PC-3 (cell line): ENCODE data around the gene TRRAP.

Experiments
- EZH2 ChIP-seq: fragments of 300-600 bp; sonication (generic); IDR thresholded peaks from one replicate; pipeline ENCODE4 v1.6.1; 2017; ENCODE audit warnings: antibody characterized with exemption, mild to moderate bottlenecking, low read length; ENCODE audit not compliant: unreplicated experiment
- TF ChIP-seq, protein P1 (sequence below): fragments of 300-600 bp; sonication (generic); conservative IDR thresholded peaks from 2 replicates; pipeline ENCODE4 v1.5.1; 2017; ENCODE audit warnings: antibody characterized with exemption, low read depth, mild to moderate bottlenecking, low read length

DNA sequence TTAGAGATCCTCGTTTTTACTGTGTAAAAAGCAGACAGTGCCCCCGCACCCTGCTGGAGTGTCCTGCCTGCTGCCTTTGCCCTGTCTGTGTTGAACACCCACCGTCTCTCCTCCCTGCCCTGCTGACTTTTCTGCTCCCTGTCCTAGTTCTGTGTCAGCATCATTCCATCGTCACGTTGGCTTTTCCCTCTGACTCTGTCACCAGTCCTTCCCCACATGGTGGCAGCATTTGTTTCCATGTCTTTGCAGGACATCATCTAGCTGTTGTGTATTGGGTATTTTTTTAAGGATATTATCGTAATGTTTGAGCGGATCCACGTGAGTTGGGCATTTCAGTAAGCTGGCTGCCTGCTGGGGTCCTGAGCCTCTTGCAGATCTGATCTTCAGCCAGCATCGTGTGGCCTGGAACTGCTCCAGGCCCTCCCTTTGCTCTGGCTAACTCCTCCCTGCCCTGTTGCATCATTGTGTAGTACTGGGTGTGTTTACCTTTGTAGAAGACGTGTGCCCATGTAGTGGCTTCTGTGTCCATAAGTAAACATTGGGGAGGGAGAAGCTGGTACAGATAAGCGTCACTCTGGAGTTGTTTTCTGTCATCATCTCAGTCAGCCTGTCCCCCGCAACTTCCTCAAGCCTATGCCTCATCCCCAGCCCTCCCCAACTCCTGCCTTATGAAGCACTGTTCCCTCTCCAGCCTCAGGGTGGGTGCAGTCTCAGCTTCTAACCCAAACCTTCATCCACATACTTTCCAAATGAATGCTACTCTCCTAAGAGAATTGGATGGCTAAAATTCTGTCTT is 44.3 kb downstream of the TRRAP start:
- TF ChIP-seq, protein P1, sequence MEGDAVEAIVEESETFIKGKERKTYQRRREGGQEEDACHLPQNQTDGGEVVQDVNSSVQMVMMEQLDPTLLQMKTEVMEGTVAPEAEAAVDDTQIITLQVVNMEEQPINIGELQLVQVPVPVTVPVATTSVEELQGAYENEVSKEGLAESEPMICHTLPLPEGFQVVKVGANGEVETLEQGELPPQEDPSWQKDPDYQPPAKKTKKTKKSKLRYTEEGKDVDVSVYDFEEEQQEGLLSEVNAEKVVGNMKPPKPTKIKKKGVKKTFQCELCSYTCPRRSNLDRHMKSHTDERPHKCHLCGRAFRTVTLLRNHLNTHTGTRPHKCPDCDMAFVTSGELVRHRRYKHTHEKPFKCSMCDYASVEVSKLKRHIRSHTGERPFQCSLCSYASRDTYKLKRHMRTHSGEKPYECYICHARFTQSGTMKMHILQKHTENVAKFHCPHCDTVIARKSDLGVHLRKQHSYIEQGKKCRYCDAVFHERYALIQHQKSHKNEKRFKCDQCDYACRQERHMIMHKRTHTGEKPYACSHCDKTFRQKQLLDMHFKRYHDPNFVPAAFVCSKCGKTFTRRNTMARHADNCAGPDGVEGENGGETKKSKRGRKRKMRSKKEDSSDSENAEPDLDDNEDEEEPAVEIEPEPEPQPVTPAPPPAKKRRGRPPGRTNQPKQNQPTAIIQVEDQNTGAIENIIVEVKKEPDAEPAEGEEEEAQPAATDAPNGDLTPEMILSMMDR: no peak
- no peak for TF ChIP-seq EZH2
